Right lobe of liver (tissue), 6 donors: ENCODE results near the gene SGCA. TPM values are rescaled to one million over a fixed set of nuclear protein-coding genes. Genes with fewer than 3 reads are reported as not detected.

Experiments used
- ATAC-seq, 4 donors: fragments of 200-7000 bp; cut with Tn5 transposase; one replicate each; pipeline ENCODE4 v1.9.1; 2020; ENCODE audit warnings: mild to moderate bottlenecking in 4 of 4, moderate library complexity in 4 of 4
- DNase-seq, 3 donors: peaks; one replicate each; pipeline ENCODE4 v3.0.0-alpha.2; 2020
- H3K27ac ChIP-seq, 3 donors: fragments of 200-600 bp; one replicate each; pipeline ENCODE4 v1.8.0; 2022
- H3K27me3 ChIP-seq, 2 donors: fragments of 200-600 bp; one replicate each; pipeline ENCODE4 v1.8.0; 2022
- H3K36me3 ChIP-seq, 4 donors: fragments of 200-600 bp; sonication (generic) in 1 of 4; one replicate each; pipeline versions ENCODE4 v1.5.1 to v1.8.0; 2017 to 2022; ENCODE audit warnings: control low read depth in 1 of 4
- H3K4me1 ChIP-seq, 4 donors: fragments of 200-600 bp; sonication (generic) in 1 of 4; one replicate each; pipeline versions ENCODE4 v1.5.1 to v1.8.0; 2017 to 2022; ENCODE audit warnings: control low read depth in 1 of 4
- H3K4me3 ChIP-seq, 3 donors: fragments of 200-600 bp; one replicate each; pipeline ENCODE4 v1.8.0; 2022
- H3K9me3 ChIP-seq, 4 donors: fragments of 200-600 bp; sonication (generic) in 1 of 4; one replicate each; pipeline versions ENCODE4 v1.5.1 to v1.8.0; 2017 to 2022; ENCODE audit warnings: control low read depth in 1 of 4
- CTCF ChIP-seq, 4 donors: fragments of 200-600 bp in 3 of 4; fragments of 450-650 bp in 1 of 4; IDR thresholded peaks; one replicate each; pipeline versions ENCODE4 v1.5.1 to v1.8.0; 2016 to 2022; ENCODE audit warnings: antibody characterized with exemption in 4 of 4, mild to moderate bottlenecking in 2 of 4
- POLR2A ChIP-seq: fragments of 450-650 bp; IDR thresholded peaks from one replicate; pipeline ENCODE4 v1.6.1; 2017; ENCODE audit warnings: antibody characterized with exemption, mild to moderate bottlenecking
- WGBS: methylation state at CpG from one replicate; pipeline ENCODE4 v1.1.6; 2018; ENCODE audit warnings: low coverage, low lambda C conversion rate; ENCODE audit not compliant: insufficient coverage; ENCODE audit errors: missing lambda C conversion rate; 5-methylcytosine and 5-hydroxymethylcytosine counted together
- intact Hi-C, 2 donors: fragments of 100-400 bp; cut with DNase I; formaldehyde crosslinking; loops; one replicate each; pipeline versions ENCODE4 v1.11.2 to v1.14.1; 2022
- total RNA-seq, 6 experiments: library from RNA; depleted of rRNA in 2 of 6; stranded (reverse); fragments of >200 nt in 2 of 6; fragmentation: NEBNext Ultra II Directional in 3 of 6; extraction: Animal tissue kit (Norgen Biotek cat#: 25700) in 3 of 6; gene quantifications; one replicate each; pipeline versions ENCODE4 v1.1.0 to v1.2.4, GENCODE V29; 2016 to 2023
- donor health status: DM: no; HTN: yes; CAD: no.
- donor health status: DM: no; HTN: no; CAD: no.
- donor health status: DM: no; HTN: no; CAD: no.
- donor health status: DM: no; HTN: yes; CAD: no.
- donor health status: DM: no; HTN: yes; CAD: no.

Gene SGCA
- total RNA-seq, 6 experiments from 2014 or later: 0.48 to 2.8 (median 1.6) TPM

- DNase-seq (no peak), ATAC-seq (no peak)
- intact Hi-C loops: no loop called here
- H3K9me3 ChIP-seq: no peaks in the 10 kb centered on the region
- TF ChIP-seq POLR2A (no peak), CTCF (IDR thresholded peaks at IDR 0.05) (no peak)
- H3K27me3 ChIP-seq: no peaks in the 10 kb centered on the region
- no peaks in the 10 kb centered on the region for H3K36me3 ChIP-seq
- peaks cover 0 to 6% (median 0%) of the 10 kb centered on the region in 4 donors for H3K4me1 ChIP-seq
- 62% methylated on average over 7 of the region's 13 CpGs for WGBS
- H3K27ac ChIP-seq: no peak overlapping the region
- no peak overlapping the region for H3K4me3 ChIP-seq
Measured at GRCh38 chr17:50181144-50181543, 15.3 kb downstream of the SGCA start.

- no peak for ATAC-seq
- DNase-seq: peak in 1 of 3 donors; percentile 44
- H3K4me1 ChIP-seq: peaks cover 0 to 5% (median 0%) of the 10 kb centered on the region in 4 donors
Measured at GRCh38 chr17:50181591-50182560, 16.1 kb downstream of the SGCA start.

GRCh38 chr17:50182783-50183420, 17.1 kb downstream of the SGCA start:
- no peak overlapping the region for H3K4me3 ChIP-seq
- no peaks in the 10 kb centered on the region for H3K27me3 ChIP-seq
- H3K36me3 ChIP-seq: no peaks in the 10 kb centered on the region
- no peaks in the 10 kb centered on the region for H3K9me3 ChIP-seq
- DNase-seq (peak in 1 of 3 donors; percentile 46), ATAC-seq (no peak)
- intact Hi-C loops: no loop called here
- H3K27ac ChIP-seq: no peak overlapping the region
- WGBS: 74% methylated on average over 17 of the region's 18 CpGs
- TF ChIP-seq CTCF (IDR thresholded peaks at IDR 0.05) (no peak), POLR2A (no peak)
- peaks cover 0 to 4% (median 0%) of the 10 kb centered on the region in 4 donors for H3K4me1 ChIP-seq

More at GRCh38 chr17:50181591-50182560, 16.1 kb downstream of the SGCA start:
- Histone ChIP-seq H3K9me3 (no peaks in the 10 kb centered on the region), H3K27ac (no peak overlapping the region), H3K27me3 (no peaks in the 10 kb centered on the region), H3K36me3 (no peaks in the 10 kb centered on the region), H3K4me3 (no peak overlapping the region)
- intact Hi-C loops: no loop called here
- WGBS: 78% methylated on average over 10 of the region's 12 CpGs
- TF ChIP-seq CTCF (IDR thresholded peaks at IDR 0.05): no peak

GRCh38 chr17:50183421-50183994, 17.7 kb downstream of the SGCA start:
- intact Hi-C loops: no loop called here
- ATAC-seq (peak in 1 of 4 donors; percentile 40), DNase-seq (peak in 1 of 3 donors; percentile 49)
- no peaks in the 10 kb centered on the region for H3K4me1 ChIP-seq
- TF ChIP-seq POLR2A: no peak
- no peak for TF ChIP-seq CTCF (IDR thresholded peaks at IDR 0.05)
- H3K4me3 ChIP-seq: no peak overlapping the region
- no peaks in the 10 kb centered on the region for H3K27me3 ChIP-seq
- 32% methylated on average over 7 of the region's 12 CpGs for WGBS
- no peak overlapping the region for H3K27ac ChIP-seq
- no peaks in the 10 kb centered on the region for H3K9me3 ChIP-seq
- H3K36me3 ChIP-seq: no peaks in the 10 kb centered on the region
